Stimulated activated CD4-positive, alpha-beta T cell treated with anti-CD3 and anti-CD28 coated beads, Interleukin-4, amount 100 ng/mL, for 48 hours (primary cell): ENCODE data around the gene TRPT1.
"Not testable (repeated sequence)": the region's sequence is repeated elsewhere in the genome, so short reads cannot be mapped to it uniquely, and the experiment has no call there.

Experiments used
- DNase-seq, 2 donors: peaks; one replicate each; pipeline ENCODE4 v3.0.0-alpha.2; 2020; ENCODE audit warnings: low read depth in 2 of 2

Gene TRPT1

GRCh38 chr11:64258946-64259532 lies 33.1 kb upstream of the TRPT1 start:
- DNase-seq = no peak

DNA sequence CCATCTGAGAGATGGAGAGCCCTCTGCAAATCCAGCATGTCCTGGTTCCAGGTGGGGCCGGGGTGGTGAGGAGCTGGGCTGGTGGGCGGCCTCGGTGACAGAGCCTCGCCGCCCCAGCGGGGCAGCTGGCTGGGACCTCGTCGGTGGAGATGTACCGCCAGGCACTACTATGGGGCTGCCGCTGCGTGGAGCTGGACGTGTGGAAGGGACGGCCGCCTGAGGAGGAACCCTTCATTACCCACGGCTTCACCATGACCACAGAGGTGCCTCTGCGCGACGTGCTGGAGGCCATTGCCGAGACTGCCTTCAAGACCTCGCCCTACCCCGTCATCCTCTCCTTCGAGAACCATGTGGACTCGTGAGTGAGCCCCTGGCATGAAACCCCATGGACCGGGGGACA lies 32.4 kb upstream of the TRPT1 start:
- DNase-seq = no peak

- no peak for DNase-seq
Observed at GRCh38 chr11:64256300-64256699, 30.3 kb upstream of the TRPT1 start.

GRCh38 chr11:64255135-64256128 lies 29.4 kb upstream of the TRPT1 start:
- DNase-seq = no peak

DNA sequence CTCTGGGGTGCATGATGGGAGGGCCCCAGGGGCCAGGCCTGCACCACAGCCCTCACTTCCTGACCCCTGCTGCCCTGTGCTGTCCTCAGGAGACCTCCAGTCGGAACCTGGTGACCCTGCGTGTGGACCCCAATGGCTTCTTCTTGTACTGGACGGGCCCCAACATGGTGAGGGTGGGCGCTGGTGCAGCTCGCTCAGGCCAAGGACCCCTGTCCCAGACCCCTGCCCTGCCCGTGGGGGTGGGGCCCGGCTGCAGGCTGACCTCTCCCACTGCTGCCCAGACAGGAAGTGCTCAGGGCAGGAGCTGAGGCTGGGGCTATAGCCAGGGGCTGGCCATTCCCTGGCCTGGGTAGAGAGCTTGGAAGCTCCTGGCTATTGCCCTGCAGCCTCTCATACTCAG lies 28.3 kb upstream of the TRPT1 start:
- DNase-seq = no peak

- DNase-seq = no peak
Observed at GRCh38 chr11:64253481-64253880, 27.5 kb upstream of the TRPT1 start.

- no peak for DNase-seq
Observed at GRCh38 chr11:64253043-64253442, 27.1 kb upstream of the TRPT1 start.

DNA sequence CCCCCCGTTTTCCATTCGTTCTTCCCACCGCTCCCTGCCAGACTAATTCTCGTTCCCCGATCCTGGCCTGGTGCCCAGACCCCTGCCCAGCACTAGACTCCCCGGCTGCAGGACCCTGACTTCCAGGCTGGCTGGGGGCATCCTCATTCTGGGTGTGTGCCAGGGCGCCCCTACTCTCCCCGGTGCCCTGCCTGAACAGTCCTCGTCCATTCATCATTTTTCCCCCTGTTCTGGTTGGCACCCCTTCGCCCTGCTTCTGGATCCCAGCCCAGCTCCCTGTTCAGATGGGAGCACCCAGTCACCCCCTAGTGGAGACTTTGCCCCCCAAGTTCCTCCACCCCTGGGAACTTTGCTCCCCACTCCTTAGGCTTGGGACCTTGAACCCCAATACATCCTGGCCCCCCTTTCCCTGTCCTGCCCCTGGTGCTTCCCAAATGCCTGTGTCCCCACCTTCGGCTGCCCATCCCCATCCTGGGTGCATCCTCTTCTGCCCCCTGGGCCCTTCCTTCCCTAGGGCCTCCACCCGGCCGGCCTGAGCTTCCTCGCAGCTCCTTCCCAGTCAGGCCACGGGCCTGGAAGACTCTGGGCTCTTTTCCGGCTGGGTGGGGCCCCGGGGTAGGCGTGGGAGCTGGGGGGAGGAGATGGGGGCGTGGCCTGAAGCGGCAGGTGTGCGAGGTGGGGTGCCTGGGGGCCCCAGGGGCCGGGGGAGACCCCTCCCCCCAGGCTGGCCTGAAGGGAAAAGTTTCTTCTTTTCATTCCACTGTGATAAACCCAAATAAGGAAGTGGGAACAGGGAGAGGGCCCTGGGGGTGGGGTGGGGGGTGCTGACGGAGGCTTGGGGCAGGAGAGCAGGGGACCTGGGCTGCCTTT lies 26.3 kb upstream of the TRPT1 start:
- no peak for DNase-seq

GRCh38 chr11:64251753-64252002 lies 25.7 kb upstream of the TRPT1 start:
- no peak for DNase-seq

DNA sequence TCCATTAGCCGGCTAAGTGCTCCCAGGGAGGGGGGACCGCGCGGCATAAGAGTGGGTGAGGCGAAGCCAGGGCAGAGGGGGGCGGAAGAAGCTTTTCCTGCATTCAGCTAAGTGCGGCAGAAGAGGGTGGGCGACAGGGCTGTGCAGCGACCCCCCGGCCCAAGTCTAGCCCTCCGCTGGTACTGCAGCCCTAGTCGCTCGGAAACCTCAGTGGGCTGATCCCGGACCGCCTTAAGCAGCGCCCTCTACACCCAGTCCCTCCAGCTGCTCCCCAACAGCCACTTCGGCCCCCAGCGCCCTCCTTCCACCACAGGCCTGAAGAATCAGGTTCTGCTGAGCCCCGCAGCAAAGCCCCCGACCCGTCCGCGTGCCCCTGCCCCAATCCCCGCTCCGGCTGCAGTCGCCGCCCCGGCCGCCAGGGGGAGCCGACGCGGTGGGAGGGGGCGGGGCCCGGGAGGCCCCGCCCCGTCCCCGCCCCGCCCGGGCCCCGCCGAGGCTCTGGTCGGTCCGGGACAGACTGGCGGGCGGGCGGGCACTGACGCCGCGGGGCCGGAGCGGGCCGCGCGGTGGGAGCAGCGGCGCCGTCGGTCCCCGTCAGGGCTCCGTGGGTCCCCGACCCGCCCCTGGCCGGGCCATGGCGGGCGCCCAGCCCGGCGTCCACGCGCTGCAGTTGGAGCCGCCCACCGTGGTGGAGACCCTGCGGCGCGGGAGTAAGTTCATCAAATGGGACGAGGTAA lies 25.2 kb upstream of the TRPT1 start, which contains the start of gene PLCB3:
Gene PLCB3 (plus strand): TSS at position 515 of the 737 bp plus-strand sequence. CDS start 120 bp downstream, at position 635.
- peak in 1 of 2 donors; percentile 63 for DNase-seq

- DNase-seq = no peak
Observed at GRCh38 chr11:64250415-64251015, 24.5 kb upstream of the TRPT1 start.

GRCh38 chr11:64249563-64250414 lies 23.8 kb upstream of the TRPT1 start:
- DNase-seq = no peak

DNA sequence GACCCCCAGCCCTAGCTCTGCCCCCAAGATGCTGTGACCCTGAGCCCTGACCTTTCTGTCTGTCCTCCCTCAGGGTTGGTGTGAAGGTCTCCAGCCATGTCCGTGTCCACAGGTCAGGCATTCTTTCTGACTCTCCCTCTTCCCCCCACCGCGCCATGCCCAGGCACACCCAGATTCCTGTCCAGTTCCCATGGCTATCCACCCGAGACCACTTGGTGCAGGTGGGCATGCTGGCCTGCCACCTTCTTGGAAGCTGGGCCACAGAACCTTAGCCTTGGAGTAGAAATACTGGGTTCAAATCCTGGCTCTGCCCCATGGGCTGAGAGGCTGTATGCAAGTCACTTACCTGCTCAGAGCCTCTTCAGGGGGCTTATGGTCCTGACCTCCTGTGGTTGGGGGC lies 23.1 kb upstream of the TRPT1 start:
- no peak for DNase-seq

DNA sequence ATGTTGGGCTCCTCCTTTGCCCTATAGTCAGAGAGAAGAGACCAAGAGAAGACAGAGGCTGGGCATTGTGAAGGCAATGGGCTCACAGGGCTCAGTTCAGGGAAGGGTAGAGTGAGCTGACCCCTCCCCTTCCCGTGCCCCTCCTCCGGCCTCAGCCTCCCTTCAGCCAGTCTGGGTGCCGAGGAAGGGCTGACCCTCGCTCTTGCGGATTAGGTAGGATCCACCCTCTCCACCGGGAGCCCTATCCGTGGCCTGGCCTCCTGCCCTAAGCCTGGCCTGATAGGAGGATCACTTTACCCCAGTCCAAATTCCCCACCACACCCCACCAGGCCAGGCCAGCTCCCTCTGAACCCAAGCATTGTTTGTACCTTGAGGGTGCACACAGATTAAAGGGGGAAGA lies 22.6 kb upstream of the TRPT1 start:
- no peak for DNase-seq

- DNase-seq = no peak
Observed at GRCh38 chr11:64247729-64248531, 21.9 kb upstream of the TRPT1 start.

DNA sequence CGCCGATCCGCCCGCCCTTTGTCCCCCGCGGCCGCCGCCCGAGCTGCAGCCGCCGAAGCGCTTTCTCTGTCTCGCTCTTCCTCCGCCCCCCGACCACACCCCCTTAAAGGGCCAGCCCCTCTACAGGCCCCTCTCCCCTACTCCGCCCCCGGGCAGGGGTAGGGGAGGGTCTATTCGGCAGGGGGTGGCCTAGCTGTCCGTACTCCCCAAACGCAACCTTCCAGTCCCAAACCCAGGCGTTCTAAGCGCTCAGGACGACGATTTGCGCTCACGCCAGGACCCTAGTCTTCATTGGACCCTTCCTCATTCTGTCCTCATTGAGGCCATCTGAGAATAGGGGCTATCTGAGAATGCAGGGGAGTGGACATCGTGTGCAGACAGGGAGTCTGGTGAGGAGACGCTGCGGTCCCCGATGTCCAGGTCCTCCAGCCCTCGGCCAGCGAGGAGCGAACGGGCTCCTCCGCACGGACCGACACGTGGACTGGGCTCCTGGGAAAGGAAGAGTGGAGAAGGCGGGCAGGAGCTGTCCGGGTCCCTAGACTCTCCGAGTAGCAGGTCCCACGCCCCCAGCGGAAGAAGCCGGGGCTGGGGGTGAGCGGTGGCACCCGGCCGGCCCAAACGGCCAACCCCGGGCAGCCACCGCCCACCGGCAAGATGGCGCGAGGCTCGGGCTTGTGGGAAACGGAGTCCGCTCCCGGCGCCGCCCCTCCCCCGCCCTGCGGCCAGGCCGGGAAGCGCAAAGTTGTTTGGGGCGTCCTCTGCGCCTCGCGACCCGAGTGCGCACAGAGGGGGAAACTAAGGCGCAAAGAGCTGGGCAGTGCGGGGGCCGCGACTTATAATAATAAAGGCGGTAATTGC lies 21.1 kb upstream of the TRPT1 start, which contains the start of gene PPP1R14B:
Gene PPP1R14B (minus strand): TSS at position 73 of the 858 bp plus-strand sequence. CDS start 270 bp downstream, outside the sequence.
- peak; percentile 76 to 87 for DNase-seq

DNA sequence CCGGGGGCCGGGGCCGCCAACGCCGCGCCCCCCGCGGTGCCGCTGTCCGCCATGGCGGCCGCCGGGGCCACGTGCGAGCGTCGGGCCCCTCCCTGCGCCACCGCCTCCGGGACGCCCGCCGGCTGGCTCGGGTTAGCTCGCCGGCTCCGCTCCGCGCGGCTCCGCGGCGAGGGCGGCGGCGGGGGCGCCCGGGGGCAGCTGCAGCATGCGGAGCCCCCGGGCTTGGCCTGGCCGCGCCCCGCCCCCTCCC lies 20.6 kb upstream of the TRPT1 start:
- DNase-seq = not testable (repeated sequence)

DNA sequence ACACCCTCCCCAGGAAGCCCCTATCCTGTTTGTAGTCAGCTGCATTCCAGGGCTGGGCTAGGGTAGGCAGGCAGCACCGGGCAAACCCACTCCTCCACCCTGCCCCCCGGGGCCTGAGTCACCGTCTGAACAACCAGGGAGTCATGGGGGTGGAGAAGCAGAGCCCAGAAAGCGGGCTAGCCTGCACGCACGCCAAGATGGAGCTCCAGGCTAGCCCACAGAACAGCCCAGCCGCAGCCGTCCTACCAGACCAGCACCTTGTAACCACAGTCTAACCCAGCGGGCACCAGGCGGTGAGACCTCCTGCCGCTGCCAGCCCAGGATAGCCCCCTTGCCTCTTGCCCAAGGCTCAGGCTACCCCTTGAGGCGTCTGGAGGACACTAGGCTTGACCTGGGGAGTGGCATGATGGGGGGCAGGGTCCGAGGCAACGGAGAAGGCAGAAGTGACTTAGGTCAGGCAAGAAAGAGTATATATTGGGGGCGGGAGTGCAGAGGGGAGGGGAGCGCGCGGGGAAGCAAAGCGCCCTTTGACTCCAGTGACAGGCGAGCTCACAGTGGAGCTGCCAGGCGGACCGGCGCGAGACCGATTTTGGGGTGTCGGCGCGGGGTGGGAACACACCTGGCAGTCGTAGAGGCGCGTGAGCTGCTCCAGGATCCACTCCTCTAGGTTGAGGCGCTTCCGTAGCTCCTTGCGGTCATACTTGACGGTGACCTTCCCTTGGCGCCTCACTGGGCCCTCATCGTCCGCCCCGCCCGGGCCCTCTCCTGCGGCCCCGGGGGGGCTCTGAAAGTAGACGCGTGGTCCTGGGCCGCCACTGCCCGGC lies 20.0 kb upstream of the TRPT1 start:
- peak; percentile 67 to 79 for DNase-seq
